Psoas muscle (tissue), 8 donors: Measurements from ENCODE around the gene SUV39H2. TPM values are rescaled to one million over a fixed set of nuclear protein-coding genes. Genes with fewer than 3 reads are reported as not detected.

ENCODE experiments used
- ATAC-seq, 4 donors: fragments of 200-7000 bp; cut with Tn5 transposase; one replicate each; pipeline ENCODE4 v1.9.1; 2020; ENCODE audit warnings: moderate library complexity in 3 of 4, mild to moderate bottlenecking in 2 of 4
- DNase-seq, 2 donors: peaks; one replicate each; pipeline ENCODE4 v3.0.0-alpha.2; 2020
- H3K27ac ChIP-seq: fragments of 200-600 bp; one replicate; pipeline ENCODE4 v1.8.0; 2022
- H3K27me3 ChIP-seq, 3 donors: fragments of 200-600 bp in 1 of 3; one replicate each; pipeline versions ENCODE4 v1.6.1 to v1.8.0; 2013 to 2022; ENCODE audit warnings: low read length in 2 of 3, mild to moderate bottlenecking in 2 of 3, moderate library complexity in 1 of 3; ENCODE audit not compliant: insufficient read depth in 3 of 3
- H3K36me3 ChIP-seq, 2 donors: fragments of 200-600 bp in 1 of 2; one replicate each; pipeline versions ENCODE4 v1.6.1 to v1.8.0; 2013 to 2022; ENCODE audit warnings: low read depth in 1 of 2, mild to moderate bottlenecking in 1 of 2, moderate library complexity in 1 of 2; ENCODE audit not compliant: insufficient read depth in 1 of 2
- H3K4me1 ChIP-seq: fragments of 200-600 bp; one replicate; pipeline ENCODE4 v1.8.0; 2022
- H3K4me3 ChIP-seq: fragments of 200-600 bp; one replicate; pipeline ENCODE4 v1.8.0; 2022; ENCODE audit warnings: mild to moderate bottlenecking
- H3K9me3 ChIP-seq: fragments of 200-600 bp; one replicate; pipeline ENCODE4 v1.8.0; 2022
- CTCF ChIP-seq: fragments of 200-600 bp; IDR thresholded peaks from one replicate; pipeline ENCODE4 v1.8.0; 2022; ENCODE audit warnings: antibody characterized with exemption
- WGBS, 3 donors: extraction: QIAGEN DNeasy Blood & Tissue Kit; methylation state at CpG; one replicate each; pipeline versions ENCODE4 v1.1.6 to v1.1.7; 2013; 5-methylcytosine and 5-hydroxymethylcytosine counted together
- intact Hi-C, 2 donors: fragments of 100-400 bp; cut with DNase I; formaldehyde crosslinking; loops; one replicate each; pipeline versions ENCODE4 v1.11.0 to v1.14.2; 2022
- polyA plus RNA-seq, 3 donors: library from polyadenylated mRNA; stranded (reverse); fragments of 200-250 nt; gene quantifications; one replicate each; pipeline ENCODE4 v1.2.3, GENCODE V29; 2013
- total RNA-seq, 4 donors: library from RNA; stranded (reverse); fragmentation: NEBNext Ultra II Directional in 2 of 4; extraction: Animal tissue kit (Norgen Biotek cat#: 25700) in 2 of 4; gene quantifications; one replicate each; pipeline versions ENCODE4 v1.2.1 to v1.2.4, GENCODE V29; 2021 to 2023
- donor health status: healthy with polysubstance abuse.
- donor health status: DM: no; HTN: no; CAD: no; lungs with moderate emphysema.
- donor health status: Bipolar disorder and iron deficiency.
- donor health status: healthy.
- donor health status: DM: yes; HTN: yes; CAD: no.
- donor health status: DM: no; HTN: no; CAD: no.
- donor health status: DM: no; HTN: no; CAD: no.
- donor health status: DM: yes; HTN: yes; CAD: no.

The SUV39H2 gene
- total and polyA plus RNA-seq, 7 donors: 2.3 to 7.9 (median 5.9) TPM

- TF ChIP-seq CTCF: no peak
- H3K9me3 ChIP-seq: peaks cover 20% of the 10 kb centered on the region
- H3K4me1 ChIP-seq: no peaks in the 10 kb centered on the region
- DNase-seq (no peak), ATAC-seq (no peak)
- 76 to 83% (median 80%) methylated on average over 3 of the region's 3 CpGs for WGBS, 3 donors
- H3K27me3 ChIP-seq: no peaks in the 10 kb centered on the region
- no peak overlapping the region for H3K4me3 ChIP-seq
- H3K27ac ChIP-seq: no peak overlapping the region
- intact Hi-C loops: no loop called here
- peaks cover 16 to 77% of the 10 kb centered on the region in 2 donors for H3K36me3 ChIP-seq
Observed at GRCh38 chr10:14918964-14919363, 40.3 kb downstream of the SUV39H2 start.

GRCh38 chr10:14924013-14924412 is 45.3 kb downstream of the SUV39H2 start:
- no peak overlapping the region for H3K4me3 ChIP-seq
- H3K36me3 ChIP-seq: peaks cover 14 to 78% of the 10 kb centered on the region in 2 donors
- DNase-seq (no peak), ATAC-seq (no peak)
- H3K27me3 ChIP-seq: no peaks in the 10 kb centered on the region
- no peak overlapping the region for H3K27ac ChIP-seq
- intact Hi-C loops: no loop called here
- H3K9me3 ChIP-seq: no peaks in the 10 kb centered on the region
- no peaks in the 10 kb centered on the region for H3K4me1 ChIP-seq
- WGBS, 3 donors: 95 to 100% (median 95%) methylated on average over 7 of the region's 7 CpGs
- TF ChIP-seq CTCF: no peak

GRCh38 chr10:14925268-14925667 is 46.6 kb downstream of the SUV39H2 start:
- no peaks in the 10 kb centered on the region for H3K27me3 ChIP-seq
- ATAC-seq (no peak), DNase-seq (no peak)
- intact Hi-C loops: no loop called here
- H3K36me3 ChIP-seq: peaks cover 11 to 78% of the 10 kb centered on the region in 2 donors
- H3K4me3 ChIP-seq: no peak overlapping the region
- no peaks in the 10 kb centered on the region for H3K9me3 ChIP-seq
- TF ChIP-seq CTCF: no peak
- H3K4me1 ChIP-seq: no peaks in the 10 kb centered on the region
- no peak overlapping the region for H3K27ac ChIP-seq
- WGBS, 3 donors: 96 to 100% (median 97%) methylated on average over 2 of the region's 2 CpGs

- no peaks in the 10 kb centered on the region for H3K4me1 ChIP-seq
- H3K9me3 ChIP-seq: no peaks in the 10 kb centered on the region
- intact Hi-C loops: no loop called here
- H3K36me3 ChIP-seq: peaks cover 11 to 76% of the 10 kb centered on the region in 2 donors
- no peaks in the 10 kb centered on the region for H3K27me3 ChIP-seq
- no peak for TF ChIP-seq CTCF
- 82 to 92% (median 82%) methylated on average over 8 of the region's 8 CpGs for WGBS, 3 donors
- H3K4me3 ChIP-seq: no peak overlapping the region
- ATAC-seq (no peak), DNase-seq (no peak)
- H3K27ac ChIP-seq: no peak overlapping the region
Observed at GRCh38 chr10:14926061-14926470, 47.4 kb downstream of the SUV39H2 start.

GRCh38 chr10:14926722-14927416 is 48.2 kb downstream of the SUV39H2 start:
- H3K27ac ChIP-seq: no peak overlapping the region
- no peak overlapping the region for H3K4me3 ChIP-seq
- H3K4me1 ChIP-seq: no peaks in the 10 kb centered on the region
- no peaks in the 10 kb centered on the region for H3K9me3 ChIP-seq
- no peak for TF ChIP-seq CTCF
- H3K36me3 ChIP-seq: peaks cover 11 to 76% of the 10 kb centered on the region in 2 donors
- no peak for ATAC-seq
- no peak for DNase-seq
- intact Hi-C loops: no loop called here
- no peaks in the 10 kb centered on the region for H3K27me3 ChIP-seq
- WGBS, 3 donors: 90 to 96% (median 91%) methylated on average over 13 of the region's 13 CpGs
